Activated CD4-positive, alpha-beta memory T cell treated with anti-CD3 and anti-CD28 coated beads for 36 hours (primary cell): ENCODE measurements around the gene LSMEM2. TPM values are rescaled to one million over a fixed set of nuclear protein-coding genes. Genes with fewer than 3 reads are reported as not detected.
"Not testable (repeated sequence)": the region's sequence is repeated elsewhere in the genome, so short reads cannot be mapped to it uniquely, and the experiment has no call there.

Experiments used
- CTCF ChIA-PET: fragments of 350-600 bp; sonication (Branson Sonifier 250); formaldehyde crosslinking; loops from one replicate; lab custom pipeline; 2021; ENCODE audit warnings: antibody characterized with exemption, inconsistent platforms; lab: Charles Lee
- POLR2A ChIA-PET: fragments of 350-600 bp; sonication (Branson Sonifier 250); formaldehyde crosslinking; loops from one replicate; lab custom pipeline; 2021; ENCODE audit warnings: antibody characterized with exemption; lab: Charles Lee
- DNase-seq: peaks from one replicate; pipeline ENCODE4 v3.0.0-alpha.2; 2020
- H3K27ac Mint-ChIP-seq: one replicate; pipeline ENCODE4 v1.8.0; 2021; ENCODE audit warnings: mixed read lengths
- H3K27me3 Mint-ChIP-seq: one replicate; pipeline ENCODE4 v1.8.0; 2021; ENCODE audit warnings: mixed read lengths
- H3K36me3 Mint-ChIP-seq: one replicate; pipeline ENCODE4 v1.8.0; 2021; ENCODE audit warnings: mixed read lengths
- H3K4me1 Mint-ChIP-seq: one replicate; pipeline ENCODE4 v1.8.0; 2021; ENCODE audit warnings: low read depth, mixed read lengths
- H3K4me3 Mint-ChIP-seq: one replicate; pipeline ENCODE4 v1.8.0; 2021; ENCODE audit warnings: mild to moderate bottlenecking, mixed read lengths
- H3K9me3 Mint-ChIP-seq: one replicate; pipeline ENCODE4 v1.8.0; 2021; ENCODE audit warnings: mixed read lengths
- intact Hi-C: fragments of 100-400 bp; cut with micrococcal nuclease; formaldehyde crosslinking; loops from one replicate; pipeline ENCODE4 v1.15.1; 2023
- total RNA-seq, 2 experiments: library from RNA; stranded (reverse); gene quantifications; one replicate each; pipeline ENCODE4 v1.2.3, GENCODE V29; 2021

Gene LSMEM2
- total RNA-seq, 2 experiments from 2014 or later, result not detected

GRCh38 chr3:50237754-50238548, 40.9 kb upstream of the LSMEM2 start:
- H3K4me1 Mint-ChIP-seq, result peaks cover 51% of the 10 kb centered on the region
- H3K27ac Mint-ChIP-seq, result peak overlapping the region; percentile 94
- intact Hi-C loops, result loop anchor here (1.0 to 5.0 kb wide), 3 partner anchors 8 to 364 kb away; partner anchors contain the start of gene IFRD2
- peaks cover 23% of the 10 kb centered on the region for H3K36me3 Mint-ChIP-seq
- no peaks in the 10 kb centered on the region for H3K27me3 Mint-ChIP-seq
- CTCF ChIA-PET, result interaction anchor here (0.6 to 14.8 kb wide), 6 partner anchors 6 to 86 kb away, joined by 3 to 307 read pairs (median 3); no protein-coding TSS in a partner anchor
- POLR2A ChIA-PET, result interaction anchor here (0.5 to 3.5 kb wide), 5 partner anchors 9 to 60 kb away, joined by 3 to 17 read pairs (median 5); no protein-coding TSS in a partner anchor
- H3K4me3 Mint-ChIP-seq, result peak overlapping the region; percentile 91
- peak; percentile 95 for DNase-seq
- H3K9me3 Mint-ChIP-seq, result no peaks in the 10 kb centered on the region

- peaks cover 23% of the 10 kb centered on the region for H3K36me3 Mint-ChIP-seq
- no peaks in the 10 kb centered on the region for H3K9me3 Mint-ChIP-seq
- peak overlapping the region; percentile 91 for H3K4me3 Mint-ChIP-seq
- H3K27me3 Mint-ChIP-seq, result no peaks in the 10 kb centered on the region
- H3K4me1 Mint-ChIP-seq, result peaks cover 56% of the 10 kb centered on the region
- peak; percentile 43 for DNase-seq
- intact Hi-C loops, result loop anchor here (1.0 to 5.0 kb wide), 3 partner anchors 8 to 364 kb away; partner anchors contain the start of gene IFRD2
- peak overlapping the region; percentile 94 for H3K27ac Mint-ChIP-seq
- ChIA-PET POLR2A (interaction anchor here (0.5 to 3.5 kb wide), 4 partner anchors 8 to 59 kb away, joined by 3 to 17 read pairs (median 8); no protein-coding TSS in a partner anchor), CTCF (interaction anchor here (4.2 to 14.8 kb wide), 2 partner anchors 6 to 11 kb away, joined by 45 to 307 read pairs; no protein-coding TSS in a partner anchor)
These were observed 40.3 kb upstream of the LSMEM2 start for GRCh38 chr3:50238549-50239026.

GRCh38 chr3:50239649-50240048, 39.2 kb upstream of the LSMEM2 start:
- H3K9me3 Mint-ChIP-seq, result no peaks in the 10 kb centered on the region
- CTCF ChIA-PET, result interaction anchor here (9.5 kb wide), 1 partner anchor 8 kb away, joined by 307 read pairs; the partner anchor contains the start of gene GNAI2
- DNase-seq, result no peak
- peaks cover 64% of the 10 kb centered on the region for H3K4me1 Mint-ChIP-seq
- H3K27ac Mint-ChIP-seq, result peak overlapping the region; percentile 96
- POLR2A ChIA-PET, result no interaction called here
- H3K4me3 Mint-ChIP-seq, result peak overlapping the region; percentile 91
- peaks cover 25% of the 10 kb centered on the region for H3K36me3 Mint-ChIP-seq
- H3K27me3 Mint-ChIP-seq, result no peaks in the 10 kb centered on the region
- intact Hi-C loops, result loop anchor here (5.0 kb wide), 1 partner anchor 363 kb away; no protein-coding TSS in a partner anchor

GRCh38 chr3:50241163-50241562, 37.7 kb upstream of the LSMEM2 start:
- ChIA-PET CTCF (interaction anchor here (1.0 to 9.5 kb wide), 4 partner anchors 10 to 83 kb away, joined by 3 to 307 read pairs (median 14); partner anchors contain the start of gene GNAI2), POLR2A (interaction anchor here (2.6 kb wide), 1 partner anchor 14 kb away, joined by 8 read pairs; no protein-coding TSS in a partner anchor)
- Mint-ChIP-seq H3K9me3 (no peaks in the 10 kb centered on the region), H3K27me3 (no peaks in the 10 kb centered on the region), H3K4me3 (no peak overlapping the region), H3K27ac (peak overlapping the region; percentile 96), H3K36me3 (peaks cover 25% of the 10 kb centered on the region), H3K4me1 (peaks cover 70% of the 10 kb centered on the region)
- no peak for DNase-seq
- intact Hi-C loops, result no loop called here

GRCh38 chr3:50241713-50242380, 37.0 kb upstream of the LSMEM2 start:
- Mint-ChIP-seq H3K27ac (peak overlapping the region; percentile 96), H3K4me1 (peaks cover 74% of the 10 kb centered on the region), H3K27me3 (no peaks in the 10 kb centered on the region), H3K9me3 (no peaks in the 10 kb centered on the region), H3K4me3 (peak overlapping the region; percentile 23), H3K36me3 (peaks cover 20% of the 10 kb centered on the region)
- peak; percentile 39 for DNase-seq
- CTCF ChIA-PET, result interaction anchor here (1.0 to 9.5 kb wide), 5 partner anchors 10 to 83 kb away, joined by 3 to 307 read pairs (median 5); partner anchors contain the start of gene GNAI2
- POLR2A ChIA-PET, result interaction anchor here (2.6 kb wide), 1 partner anchor 15 kb away, joined by 8 read pairs; no protein-coding TSS in a partner anchor
- intact Hi-C loops, result no loop called here

GRCh38 chr3:50242381-50242770, 36.5 kb upstream of the LSMEM2 start:
- CTCF ChIA-PET, result interaction anchor here (1.5 to 9.5 kb wide), 4 partner anchors 11 to 82 kb away, joined by 5 to 307 read pairs (median 14); partner anchors contain the start of gene GNAI2
- no peaks in the 10 kb centered on the region for H3K27me3 Mint-ChIP-seq
- intact Hi-C loops, result no loop called here
- H3K4me1 Mint-ChIP-seq, result peaks cover 79% of the 10 kb centered on the region
- POLR2A ChIA-PET, result interaction anchor here (2.6 kb wide), 1 partner anchor 15 kb away, joined by 8 read pairs; no protein-coding TSS in a partner anchor
- DNase-seq, result peak; percentile 57
- H3K4me3 Mint-ChIP-seq, result peak overlapping the region; percentile 69
- H3K27ac Mint-ChIP-seq, result peak overlapping the region; percentile 96
- H3K9me3 Mint-ChIP-seq, result no peaks in the 10 kb centered on the region
- peaks cover 15% of the 10 kb centered on the region for H3K36me3 Mint-ChIP-seq

GRCh38 chr3:50242851-50243542, 35.9 kb upstream of the LSMEM2 start:
- Mint-ChIP-seq H3K4me1 (peaks cover 82% of the 10 kb centered on the region), H3K27ac (peak overlapping the region; percentile 96), H3K4me3 (peak overlapping the region; percentile 69), H3K9me3 (no peaks in the 10 kb centered on the region), H3K36me3 (peaks cover 10% of the 10 kb centered on the region), H3K27me3 (no peaks in the 10 kb centered on the region)
- intact Hi-C loops, result no loop called here
- ChIA-PET CTCF (interaction anchor here (0.7 to 9.5 kb wide), 6 partner anchors 11 to 81 kb away, joined by 3 to 307 read pairs (median 8); partner anchors contain the start of gene GNAI2), POLR2A (interaction anchor here (1.0 to 2.6 kb wide), 4 partner anchors 9 to 94 kb away, joined by 3 to 8 read pairs (median 4); no protein-coding TSS in a partner anchor)
- peak; percentile 77 for DNase-seq

GRCh38 chr3:50243543-50243895, 35.4 kb upstream of the LSMEM2 start:
- ChIA-PET CTCF (interaction anchor here (0.7 to 9.5 kb wide), 5 partner anchors 12 to 49 kb away, joined by 3 to 307 read pairs (median 12); partner anchors contain the start of gene GNAI2), POLR2A (interaction anchor here (1.0 to 1.3 kb wide), 3 partner anchors 8 to 94 kb away, joined by 3 to 5 read pairs (median 4); no protein-coding TSS in a partner anchor)
- H3K36me3 Mint-ChIP-seq, result peaks cover 10% of the 10 kb centered on the region
- no peak overlapping the region for H3K4me3 Mint-ChIP-seq
- H3K9me3 Mint-ChIP-seq, result no peaks in the 10 kb centered on the region
- intact Hi-C loops, result no loop called here
- no peaks in the 10 kb centered on the region for H3K27me3 Mint-ChIP-seq
- H3K27ac Mint-ChIP-seq, result peak overlapping the region; percentile 96
- no peak for DNase-seq
- H3K4me1 Mint-ChIP-seq, result peaks cover 82% of the 10 kb centered on the region

- POLR2A ChIA-PET, H3K4me3 Mint-ChIP-seq, H3K9me3 Mint-ChIP-seq, intact Hi-C loops, DNase-seq, H3K27me3 Mint-ChIP-seq: not testable (repeated sequence)
- CTCF ChIA-PET, result interaction anchor here (5.6 to 9.5 kb wide), 2 partner anchors 13 to 50 kb away, joined by 24 to 307 read pairs; partner anchors contain the start of gene GNAI2
- Mint-ChIP-seq H3K36me3 (peaks cover 11% of the 10 kb centered on the region), H3K4me1 (peaks cover 81% of the 10 kb centered on the region), H3K27ac (peak overlapping the region; percentile 96)
These were observed 34.1 kb upstream of the LSMEM2 start for GRCh38 chr3:50244813-50245212.

- intact Hi-C loops, result no loop called here
- Mint-ChIP-seq H3K4me3 (peak overlapping the region; percentile 77), H3K36me3 (peaks cover 14% of the 10 kb centered on the region), H3K9me3 (no peaks in the 10 kb centered on the region), H3K27me3 (no peaks in the 10 kb centered on the region), H3K27ac (peak overlapping the region; percentile 96), H3K4me1 (peaks cover 81% of the 10 kb centered on the region)
- DNase-seq, result no peak
- ChIA-PET POLR2A (no interaction called here), CTCF (interaction anchor here (5.6 to 9.5 kb wide), 2 partner anchors 14 to 51 kb away, joined by 24 to 307 read pairs; partner anchors contain the start of gene GNAI2)
These were observed 33.6 kb upstream of the LSMEM2 start for GRCh38 chr3:50245251-50245745.
